Measurements from ENCODE around the gene CYP24A1. TPM values are rescaled to one million over a fixed set of nuclear protein-coding genes. Genes with fewer than 3 reads are reported as not detected.
A peak's percentile ranks its signal among the peaks of the same experiment; 100 is the strongest.

The CYP24A1 gene
- total RNA-seq, 1 donor from 2014 or later: 0.73 TPM

DNA sequence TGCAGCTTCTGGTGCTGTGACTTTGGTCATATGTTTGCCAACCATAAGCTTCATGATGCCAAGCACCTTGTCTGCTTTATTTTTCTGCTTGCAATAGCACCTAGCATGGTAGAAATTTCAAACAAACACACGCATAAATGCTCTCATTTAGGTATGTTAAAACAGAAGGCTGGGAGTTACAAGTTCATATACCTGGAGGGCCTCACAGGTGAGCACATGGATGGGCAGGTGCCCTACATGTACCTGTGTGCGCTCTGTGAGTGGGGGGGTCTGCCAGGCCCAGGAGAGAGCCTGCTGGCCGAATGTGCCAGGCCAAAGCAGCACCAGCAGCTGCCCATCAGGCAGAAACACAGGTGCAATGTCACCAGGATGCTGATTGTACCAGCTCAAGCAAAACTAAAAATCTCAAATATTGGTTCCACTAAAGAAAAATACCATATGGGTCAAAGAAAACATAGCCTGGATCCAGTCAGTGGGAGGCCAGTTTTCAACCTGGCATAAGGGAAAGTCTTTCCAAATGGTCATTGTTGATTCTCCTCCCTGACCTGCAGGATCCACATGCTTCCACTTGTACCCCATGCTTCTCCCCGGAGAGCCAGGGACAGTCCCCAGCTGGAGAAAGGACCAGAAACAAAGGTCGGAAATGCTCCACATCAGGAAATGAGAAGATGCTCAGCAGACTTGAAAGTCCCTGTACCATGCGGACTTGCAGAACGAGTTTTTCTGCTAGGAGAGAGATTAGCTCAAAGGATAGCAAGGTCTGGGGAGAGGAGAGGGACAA lies 26.9 kb upstream of the CYP24A1 start:
- Histone ChIP-seq H3K4me1 (ENCODE audit: insufficient read depth, low read length) (no peaks in the 10 kb centered on the region), H3K9ac (ENCODE audit: low read length) (no peak overlapping the region), H3K27me3 (ENCODE audit: insufficient read depth, low read length) (peaks cover 3% of the 10 kb centered on the region), H3K4me3 (ENCODE audit: insufficient read depth, low read depth, low read length) (no peak overlapping the region), H3K9me3 (ENCODE audit: insufficient read depth, low read depth, low read length) (no peaks in the 10 kb centered on the region), H3K27ac (ENCODE audit: low read depth, low read length) (no peak overlapping the region), H4K20me1 (ENCODE audit: insufficient read depth, low read length) (no peaks in the 10 kb centered on the region), H3K36me3 (ENCODE audit: insufficient read depth, low read length) (no peaks in the 10 kb centered on the region), H3K79me2 (ENCODE audit: insufficient read depth, low read length) (no peaks in the 10 kb centered on the region), H2AFZ (ENCODE audit: low read depth, low read length) (peak overlapping the region; percentile 6), H3K4me2 (ENCODE audit: low read length) (no peak overlapping the region)
- no peak for FAIRE-seq
- DNase-seq (ENCODE audit: low read depth): no peak
- peaks cover 3% of the 10 kb centered on the region for H3K9me3 Mint-ChIP-seq (ENCODE audit: unreplicated experiment)
- H3K4me1 Mint-ChIP-seq (ENCODE audit: low read depth, unreplicated experiment): no peaks in the 10 kb centered on the region
- no peak overlapping the region for H3K27ac Mint-ChIP-seq (ENCODE audit: unreplicated experiment)
- no peaks in the 10 kb centered on the region for H3K27me3 Mint-ChIP-seq (ENCODE audit: low read depth, unreplicated experiment)
- H3K36me3 Mint-ChIP-seq (ENCODE audit: low read depth, unreplicated experiment): no peaks in the 10 kb centered on the region
- peak; percentile 24 for TF ChIP-seq EZH2 (IDR thresholded peaks at IDR 0.05; ENCODE audit: insufficient read depth, low read length)
- TF ChIP-seq, protein P1, sequence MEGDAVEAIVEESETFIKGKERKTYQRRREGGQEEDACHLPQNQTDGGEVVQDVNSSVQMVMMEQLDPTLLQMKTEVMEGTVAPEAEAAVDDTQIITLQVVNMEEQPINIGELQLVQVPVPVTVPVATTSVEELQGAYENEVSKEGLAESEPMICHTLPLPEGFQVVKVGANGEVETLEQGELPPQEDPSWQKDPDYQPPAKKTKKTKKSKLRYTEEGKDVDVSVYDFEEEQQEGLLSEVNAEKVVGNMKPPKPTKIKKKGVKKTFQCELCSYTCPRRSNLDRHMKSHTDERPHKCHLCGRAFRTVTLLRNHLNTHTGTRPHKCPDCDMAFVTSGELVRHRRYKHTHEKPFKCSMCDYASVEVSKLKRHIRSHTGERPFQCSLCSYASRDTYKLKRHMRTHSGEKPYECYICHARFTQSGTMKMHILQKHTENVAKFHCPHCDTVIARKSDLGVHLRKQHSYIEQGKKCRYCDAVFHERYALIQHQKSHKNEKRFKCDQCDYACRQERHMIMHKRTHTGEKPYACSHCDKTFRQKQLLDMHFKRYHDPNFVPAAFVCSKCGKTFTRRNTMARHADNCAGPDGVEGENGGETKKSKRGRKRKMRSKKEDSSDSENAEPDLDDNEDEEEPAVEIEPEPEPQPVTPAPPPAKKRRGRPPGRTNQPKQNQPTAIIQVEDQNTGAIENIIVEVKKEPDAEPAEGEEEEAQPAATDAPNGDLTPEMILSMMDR (IDR thresholded peaks at IDR 0.05; ENCODE audit: insufficient read depth, low read depth, low read length): no peak
- no peak overlapping the region for H3K4me3 Mint-ChIP-seq (ENCODE audit: unreplicated experiment)

DNA sequence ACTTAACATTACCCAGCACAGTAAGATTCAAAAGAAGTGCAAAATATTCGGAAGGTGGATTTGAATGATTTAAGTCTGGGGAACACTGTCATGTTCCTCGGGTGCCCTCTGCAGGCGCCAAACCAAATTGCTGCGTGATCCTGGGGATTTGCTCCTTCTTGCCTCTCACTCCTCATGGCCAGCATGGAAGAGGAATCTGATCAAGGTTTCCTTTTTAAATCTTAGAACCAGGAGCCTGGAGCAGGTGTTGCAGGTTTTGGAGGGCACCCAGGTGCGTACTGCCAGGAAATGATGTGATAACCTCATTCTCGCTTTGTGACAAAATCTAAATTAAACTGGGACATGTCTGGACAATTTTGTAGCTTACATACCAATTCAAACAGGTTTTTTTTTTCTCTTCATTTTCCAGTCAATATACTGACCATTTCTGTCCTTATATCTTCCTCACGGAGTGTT lies 26.0 kb upstream of the CYP24A1 start:
- no peak overlapping the region for H2AFZ ChIP-seq (ENCODE audit: low read depth, low read length)
- H3K4me3 ChIP-seq (ENCODE audit: insufficient read depth, low read depth, low read length): no peak overlapping the region
- no peaks in the 10 kb centered on the region for H3K27me3 Mint-ChIP-seq (ENCODE audit: low read depth, unreplicated experiment)
- no peak overlapping the region for H3K4me2 ChIP-seq (ENCODE audit: low read length)
- FAIRE-seq (peak; percentile 26), DNase-seq (ENCODE audit: low read depth) (no peak)
- H3K79me2 ChIP-seq (ENCODE audit: insufficient read depth, low read length): no peaks in the 10 kb centered on the region
- TF ChIP-seq, protein P1 (IDR thresholded peaks at IDR 0.05; ENCODE audit: insufficient read depth, low read depth, low read length): peak; percentile 98
- no peak for TF ChIP-seq EZH2 (IDR thresholded peaks at IDR 0.05; ENCODE audit: insufficient read depth, low read length)
- H3K9me3 Mint-ChIP-seq (ENCODE audit: unreplicated experiment): peaks cover 3% of the 10 kb centered on the region
- H3K36me3 Mint-ChIP-seq (ENCODE audit: low read depth, unreplicated experiment): no peaks in the 10 kb centered on the region
- no peak overlapping the region for H3K27ac ChIP-seq (ENCODE audit: low read depth, low read length)
- H3K9ac ChIP-seq (ENCODE audit: low read length): no peak overlapping the region
- H3K9me3 ChIP-seq (ENCODE audit: insufficient read depth, low read depth, low read length): no peaks in the 10 kb centered on the region
- no peak overlapping the region for H3K27ac Mint-ChIP-seq (ENCODE audit: unreplicated experiment)
- no peaks in the 10 kb centered on the region for H3K36me3 ChIP-seq (ENCODE audit: insufficient read depth, low read length)
- peaks cover 3% of the 10 kb centered on the region for H3K27me3 ChIP-seq (ENCODE audit: insufficient read depth, low read length)
- peaks cover 4% of the 10 kb centered on the region for H3K4me1 Mint-ChIP-seq (ENCODE audit: low read depth, unreplicated experiment)
- no peak overlapping the region for H3K4me3 Mint-ChIP-seq (ENCODE audit: unreplicated experiment)
- H4K20me1 ChIP-seq (ENCODE audit: insufficient read depth, low read length): no peaks in the 10 kb centered on the region
- H3K4me1 ChIP-seq (ENCODE audit: insufficient read depth, low read length): no peaks in the 10 kb centered on the region

DNA sequence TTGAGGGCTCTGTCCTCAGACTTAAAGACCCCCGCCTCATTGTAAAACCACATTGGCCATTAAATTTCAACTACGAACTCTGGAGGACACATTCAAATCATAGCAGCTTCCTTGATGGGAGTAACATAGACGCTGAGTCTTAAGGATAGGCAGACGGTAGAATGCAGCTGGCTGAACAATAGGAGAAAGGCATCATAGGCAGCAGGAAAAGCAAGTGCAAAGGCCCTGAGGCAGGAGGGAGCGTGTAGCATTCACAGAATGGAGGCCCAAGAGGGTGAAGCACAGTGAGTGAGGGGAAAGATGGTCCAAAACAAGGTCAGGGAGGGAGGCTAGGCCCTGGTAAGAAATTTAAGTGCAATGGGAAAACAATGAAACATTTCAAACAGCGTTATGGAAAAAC lies 25.5 kb upstream of the CYP24A1 start:
- Histone ChIP-seq H3K4me1 (ENCODE audit: insufficient read depth, low read length) (no peaks in the 10 kb centered on the region), H4K20me1 (ENCODE audit: insufficient read depth, low read length) (no peaks in the 10 kb centered on the region), H3K9me3 (ENCODE audit: insufficient read depth, low read depth, low read length) (no peaks in the 10 kb centered on the region), H2AFZ (ENCODE audit: low read depth, low read length) (no peak overlapping the region), H3K4me2 (ENCODE audit: low read length) (no peak overlapping the region), H3K79me2 (ENCODE audit: insufficient read depth, low read length) (no peaks in the 10 kb centered on the region), H3K9ac (ENCODE audit: low read length) (no peak overlapping the region), H3K4me3 (ENCODE audit: insufficient read depth, low read depth, low read length) (no peak overlapping the region), H3K27ac (ENCODE audit: low read depth, low read length) (no peak overlapping the region), H3K36me3 (ENCODE audit: insufficient read depth, low read length) (no peaks in the 10 kb centered on the region), H3K27me3 (ENCODE audit: insufficient read depth, low read length) (peaks cover 3% of the 10 kb centered on the region)
- no peak overlapping the region for H3K4me3 Mint-ChIP-seq (ENCODE audit: unreplicated experiment)
- FAIRE-seq (no peak), DNase-seq (ENCODE audit: low read depth) (no peak)
- no peak for TF ChIP-seq EZH2 (IDR thresholded peaks at IDR 0.05; ENCODE audit: insufficient read depth, low read length)
- TF ChIP-seq, protein P1 (IDR thresholded peaks at IDR 0.05; ENCODE audit: insufficient read depth, low read depth, low read length): no peak
- H3K27me3 Mint-ChIP-seq (ENCODE audit: low read depth, unreplicated experiment): no peaks in the 10 kb centered on the region
- H3K9me3 Mint-ChIP-seq (ENCODE audit: unreplicated experiment): peaks cover 3% of the 10 kb centered on the region
- no peaks in the 10 kb centered on the region for H3K36me3 Mint-ChIP-seq (ENCODE audit: low read depth, unreplicated experiment)
- H3K4me1 Mint-ChIP-seq (ENCODE audit: low read depth, unreplicated experiment): peaks cover 7% of the 10 kb centered on the region
- H3K27ac Mint-ChIP-seq (ENCODE audit: unreplicated experiment): no peak overlapping the region
